Stimulated activated CD8-positive, alpha-beta memory T cell treated with anti-CD3 and anti-CD28 coated beads, Interleukin-15, amount 100 ng/mL, for 24 hours (primary cell): Measurements from ENCODE around the gene TBX2.
"Not testable (repeated sequence)": the region's sequence is repeated elsewhere in the genome, so short reads cannot be mapped to it uniquely, and the experiment has no call there.

Experiments used
- DNase-seq: peaks from one replicate; pipeline ENCODE4 v3.0.0-alpha.2; 2020; ENCODE audit warnings: low read depth

TBX2 gene

DNA sequence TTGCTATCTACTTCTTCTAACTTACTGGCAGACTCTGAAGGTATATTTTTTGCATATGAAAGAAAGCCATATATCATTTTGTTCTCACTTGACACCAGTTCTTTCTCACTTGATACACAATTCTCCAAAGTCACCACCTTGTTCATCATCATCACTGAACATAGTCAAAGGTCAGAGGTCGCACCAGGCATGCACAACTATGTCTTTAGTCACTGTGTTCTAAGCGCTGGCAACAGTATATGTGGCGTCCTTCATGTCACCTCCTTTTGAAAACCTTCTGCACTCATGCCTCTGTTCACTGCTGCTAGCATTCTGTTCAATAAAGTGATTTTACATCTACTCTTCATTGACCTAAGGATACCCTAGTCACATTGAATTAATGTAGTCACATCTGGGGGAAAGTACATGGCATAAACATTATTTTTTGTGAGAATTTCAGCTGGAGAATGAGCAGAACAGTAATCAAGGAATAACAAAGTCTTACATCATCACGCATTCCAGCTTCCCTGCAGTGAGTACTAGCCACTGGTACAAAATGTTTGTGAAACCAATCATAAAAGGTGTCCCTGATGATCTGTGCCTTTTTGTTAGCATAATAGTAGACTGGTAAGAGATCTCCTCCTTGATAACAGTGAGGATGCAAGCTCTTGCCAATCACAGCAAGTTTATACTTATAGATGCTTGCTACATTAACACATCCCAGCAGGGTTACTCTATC lies 32.1 kb downstream of the TBX2 start:
- no peak for DNase-seq

DNA sequence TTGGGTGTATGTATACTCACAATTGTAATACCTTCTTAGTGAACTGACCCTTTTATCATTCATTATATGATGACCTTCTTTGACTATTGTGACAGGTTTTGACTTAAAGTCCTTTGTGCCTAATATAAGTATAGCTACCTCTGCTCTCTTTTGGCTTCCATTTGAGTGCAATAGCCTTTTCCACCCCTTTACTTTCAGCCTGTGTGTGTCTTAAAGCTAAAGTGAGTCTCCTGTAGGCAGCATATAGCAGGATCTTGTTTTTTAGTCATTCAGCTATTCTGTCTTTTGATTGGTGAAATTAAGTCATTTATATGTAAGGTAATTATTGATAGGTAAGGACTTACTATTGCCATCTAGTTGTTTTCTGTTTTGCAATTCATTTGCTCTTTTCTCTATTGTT lies 36.6 kb downstream of the TBX2 start:
- no peak for DNase-seq

DNA sequence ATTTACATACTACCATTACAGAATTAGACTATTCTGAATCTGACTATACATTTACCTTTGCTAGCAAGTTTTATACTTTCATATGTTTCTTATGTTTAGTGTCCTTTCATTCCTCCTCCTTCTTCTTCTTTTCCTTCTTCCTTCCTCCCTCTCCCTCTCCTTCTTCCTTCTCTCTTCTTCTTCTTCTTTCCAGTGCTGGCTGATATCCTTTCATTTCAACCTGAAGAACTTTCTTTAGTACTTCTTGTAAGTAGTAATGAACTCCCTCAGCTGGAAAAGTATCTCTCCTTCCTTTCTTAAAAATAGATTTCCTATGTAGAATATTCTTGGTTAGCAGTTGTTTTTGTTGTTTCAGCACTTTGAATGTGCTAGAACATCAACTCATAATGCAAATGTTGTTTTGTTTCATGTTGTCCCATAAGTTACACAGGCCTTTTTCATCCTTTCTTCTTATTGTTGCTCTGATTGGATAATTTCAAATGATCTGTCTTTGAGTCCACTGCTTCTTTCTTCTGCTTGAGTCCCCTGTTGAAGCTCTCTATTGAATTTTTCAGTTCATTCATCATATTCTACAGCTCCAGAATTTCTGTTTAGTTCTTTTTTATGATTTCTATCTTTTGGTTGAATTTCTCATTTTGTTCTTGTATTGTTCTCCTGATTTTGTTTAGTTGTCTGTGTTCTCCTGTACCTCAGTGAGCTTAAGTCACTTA lies 37.5 kb downstream of the TBX2 start:
- no peak for DNase-seq

DNA sequence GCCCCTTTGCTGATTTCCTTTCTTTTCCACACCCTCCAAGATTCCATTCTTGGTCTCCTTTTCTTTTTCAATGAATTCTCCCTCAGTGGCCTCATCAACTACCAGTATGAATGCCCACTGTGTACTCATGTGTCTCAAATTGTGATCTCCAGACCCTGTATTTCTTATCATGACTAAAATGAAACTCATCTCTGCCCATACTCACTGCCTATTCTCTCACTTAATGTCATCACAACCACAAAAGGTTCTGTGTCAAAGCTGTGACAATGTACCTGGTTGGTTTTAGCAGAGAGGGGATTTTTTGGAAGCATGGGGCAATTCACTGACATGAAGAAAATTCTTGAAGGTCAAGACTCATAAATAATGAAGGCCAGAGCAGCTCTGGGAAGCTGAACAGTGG lies 41.1 kb downstream of the TBX2 start:
- DNase-seq: no peak

DNA sequence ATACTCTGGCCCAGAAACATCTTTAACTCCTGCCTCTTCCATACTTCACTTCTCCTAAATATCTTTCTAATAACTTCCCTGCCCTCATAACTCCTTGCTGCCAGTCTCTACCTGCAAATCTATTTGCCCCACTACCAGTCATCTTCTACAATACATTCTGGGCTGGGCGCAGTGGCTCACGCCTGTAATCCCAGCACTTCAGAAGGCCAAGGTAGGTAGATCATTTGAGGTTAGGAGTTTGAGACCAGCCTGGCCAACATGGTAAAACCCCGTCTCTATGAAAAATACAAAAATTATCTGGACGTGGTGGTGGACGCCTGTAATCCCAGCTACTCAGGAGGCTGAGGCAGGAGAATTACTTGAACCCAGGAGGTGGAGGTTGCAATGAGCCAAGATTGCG lies 41.9 kb downstream of the TBX2 start:
- not testable (repeated sequence) for DNase-seq

DNA sequence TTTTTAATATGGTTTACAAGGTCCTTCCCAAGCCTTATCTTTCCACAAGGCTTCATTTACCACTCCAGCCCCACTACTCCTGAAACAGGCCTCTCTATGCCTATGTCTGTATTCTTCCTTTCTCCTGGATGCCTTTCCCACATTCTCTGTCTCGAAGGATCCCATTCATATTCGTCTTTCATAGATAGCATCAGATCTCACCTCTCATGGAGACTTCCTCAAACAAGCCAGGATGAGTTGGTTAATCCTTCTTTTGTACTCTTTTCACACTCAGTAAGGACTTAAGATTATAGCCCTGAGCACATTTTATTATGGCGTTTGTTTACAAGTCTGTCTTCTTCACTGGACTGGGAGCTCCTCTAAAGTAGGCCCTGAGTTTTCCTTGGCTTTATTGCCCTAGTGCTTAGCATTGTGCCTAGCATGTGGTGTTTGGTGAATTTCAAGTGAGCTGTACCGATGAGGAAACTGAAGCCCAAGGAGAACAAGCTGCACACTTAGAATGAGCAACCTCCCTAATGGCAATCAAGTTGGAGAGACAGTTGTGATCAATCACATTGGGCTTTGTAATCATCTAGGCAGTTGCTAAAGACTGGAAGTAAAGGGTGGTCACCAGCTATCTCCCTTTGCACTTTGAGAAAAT lies 42.6 kb downstream of the TBX2 start:
- DNase-seq: no peak

DNA sequence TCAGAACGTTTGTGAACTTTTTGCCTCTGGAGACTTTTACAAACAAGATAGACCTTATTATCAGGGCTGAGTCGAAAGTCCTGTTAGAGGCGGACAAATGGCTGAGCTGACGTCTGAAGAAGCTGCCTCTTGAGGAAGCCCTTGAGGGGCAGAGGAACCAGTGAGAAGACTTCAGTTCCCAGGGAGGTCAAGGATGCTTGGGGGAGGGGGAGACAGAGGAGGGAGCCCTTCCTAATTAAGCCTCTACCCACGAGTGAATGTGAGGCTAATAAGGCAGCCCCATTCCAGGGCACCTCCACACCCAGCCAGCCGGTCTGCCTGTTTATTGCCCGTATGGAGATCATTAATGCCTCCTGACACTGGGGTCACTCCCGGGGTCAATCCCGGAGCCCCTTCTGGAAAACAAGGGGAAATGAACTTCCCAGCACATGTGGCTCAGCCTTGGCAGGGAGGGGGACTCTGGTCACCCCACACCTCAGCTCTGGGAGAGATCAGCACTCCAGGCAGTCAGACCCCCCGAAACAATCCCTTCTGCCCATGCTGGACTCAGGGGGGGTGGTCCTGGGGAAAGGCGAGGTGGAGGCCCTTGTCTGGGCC lies 43.3 kb downstream of the TBX2 start:
- DNase-seq: no peak

DNA sequence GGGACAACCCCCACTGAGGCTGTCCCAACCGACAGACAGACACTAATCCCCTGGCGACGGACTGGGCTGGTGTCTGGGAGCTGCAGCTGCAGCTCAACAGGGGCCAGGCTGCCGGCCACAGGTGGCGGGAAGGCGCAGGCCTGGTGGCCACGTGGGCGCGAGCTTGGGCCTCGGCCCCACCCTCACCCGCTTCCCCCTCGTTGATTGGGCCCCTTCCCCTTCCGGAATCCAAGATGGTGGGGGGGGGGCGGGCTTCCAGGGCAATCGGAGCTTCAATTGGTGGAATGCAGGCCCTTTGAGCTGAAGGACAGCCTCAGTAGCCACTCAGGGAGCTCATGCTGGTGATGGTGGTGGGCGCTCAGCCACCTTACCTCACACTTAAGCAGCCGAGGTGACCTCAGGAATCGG lies 43.8 kb downstream of the TBX2 start:
- no peak for DNase-seq

DNA sequence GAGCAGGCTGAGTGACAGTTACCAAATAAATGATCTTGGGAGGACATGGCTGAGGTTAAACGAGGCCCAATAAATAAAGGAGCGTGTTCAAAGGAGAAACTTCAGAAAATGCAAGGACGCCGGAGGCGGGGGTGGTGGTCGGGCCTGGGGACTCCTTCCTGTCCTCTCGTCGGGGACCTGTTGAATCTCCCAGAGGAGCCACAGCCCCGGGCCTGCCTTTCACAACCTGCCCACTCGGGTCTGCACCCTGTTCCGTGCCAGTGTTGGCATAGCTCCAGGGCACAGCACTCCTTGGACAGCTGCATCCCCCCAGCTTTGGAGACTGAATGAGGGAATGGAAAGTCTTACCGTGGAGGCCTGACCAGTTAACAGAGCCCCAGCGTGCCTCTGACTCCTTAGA lies 44.4 kb downstream of the TBX2 start:
- no peak for DNase-seq

DNA sequence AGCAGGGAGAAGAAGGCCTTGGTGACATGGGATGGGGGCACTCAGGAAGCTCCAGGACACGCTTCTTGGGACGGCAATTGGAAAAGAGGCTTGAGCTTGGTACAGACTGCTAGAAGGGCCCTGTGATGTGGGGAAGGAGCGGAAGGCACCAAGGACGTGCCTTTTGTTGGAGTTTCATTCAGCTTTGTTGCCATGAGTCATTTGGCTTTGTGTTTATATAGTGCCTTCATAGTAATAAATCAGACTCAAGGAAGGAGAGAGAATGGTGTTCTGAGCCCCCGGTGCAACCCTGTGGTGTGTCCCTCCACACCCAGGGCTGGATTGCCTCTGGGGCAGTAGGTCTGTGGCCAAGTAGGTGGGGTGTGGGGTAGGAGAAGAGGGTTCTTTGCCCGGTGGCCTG lies 45.2 kb downstream of the TBX2 start:
- DNase-seq: no peak

DNA sequence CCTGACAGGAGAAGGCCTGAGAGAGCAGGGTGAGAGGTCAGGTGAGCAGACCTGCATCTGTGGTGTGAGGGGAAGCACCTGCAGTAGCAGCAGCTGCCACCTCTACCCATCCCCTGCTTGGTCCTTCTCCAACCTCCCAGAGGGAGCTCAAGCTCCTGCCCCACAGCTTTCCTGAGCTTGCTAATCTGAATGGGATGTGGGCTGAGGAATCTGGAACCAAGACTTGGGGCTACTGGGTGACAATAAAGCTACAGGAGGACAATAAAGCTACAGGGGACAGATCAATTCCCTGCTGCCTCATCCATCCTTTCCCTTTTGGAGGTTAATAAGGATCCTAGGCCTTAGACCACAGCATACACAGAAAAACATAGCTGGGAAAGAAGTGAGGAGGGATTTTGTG lies 47.7 kb downstream of the TBX2 start:
- no peak for DNase-seq

DNA sequence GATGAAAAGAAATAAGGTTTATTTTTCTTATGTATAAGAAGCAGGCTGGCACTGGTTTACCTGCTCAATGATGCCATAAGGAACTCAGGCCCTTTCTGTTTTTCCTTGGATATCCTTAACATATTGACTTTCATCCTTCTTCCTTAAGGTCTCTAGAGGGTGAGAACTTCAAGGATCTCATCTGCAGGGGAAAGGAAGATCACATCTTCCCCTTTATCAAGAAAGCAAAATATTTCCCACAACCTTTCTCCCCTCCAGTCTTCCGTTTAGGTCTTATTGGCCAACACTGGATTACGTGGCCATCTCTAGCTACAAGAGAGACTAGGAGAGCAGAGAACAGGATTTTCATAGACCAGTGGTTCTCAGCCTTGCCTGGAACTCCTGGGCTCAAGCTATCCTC lies 48.4 kb downstream of the TBX2 start:
- DNase-seq: no peak

DNA sequence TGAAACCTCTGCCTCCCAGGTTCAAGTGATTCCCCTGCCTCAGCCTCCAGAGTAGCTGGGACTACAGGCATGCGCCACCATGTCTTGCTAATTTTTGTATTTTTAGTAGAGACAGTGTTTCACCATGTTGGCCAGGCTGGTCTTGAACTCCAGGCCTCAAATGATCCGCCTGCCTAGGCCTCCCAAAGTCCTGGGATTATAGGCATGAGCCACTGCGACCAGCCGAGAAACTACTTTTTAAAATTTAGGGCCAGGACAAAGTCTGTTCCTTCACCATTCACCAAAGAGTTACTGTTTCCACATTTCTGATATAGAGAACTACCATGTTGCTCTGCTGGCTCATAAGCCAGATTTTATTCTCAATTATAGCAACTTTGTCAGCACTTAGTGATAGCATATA lies 49.5 kb downstream of the TBX2 start:
- DNase-seq: not testable (repeated sequence)

DNA sequence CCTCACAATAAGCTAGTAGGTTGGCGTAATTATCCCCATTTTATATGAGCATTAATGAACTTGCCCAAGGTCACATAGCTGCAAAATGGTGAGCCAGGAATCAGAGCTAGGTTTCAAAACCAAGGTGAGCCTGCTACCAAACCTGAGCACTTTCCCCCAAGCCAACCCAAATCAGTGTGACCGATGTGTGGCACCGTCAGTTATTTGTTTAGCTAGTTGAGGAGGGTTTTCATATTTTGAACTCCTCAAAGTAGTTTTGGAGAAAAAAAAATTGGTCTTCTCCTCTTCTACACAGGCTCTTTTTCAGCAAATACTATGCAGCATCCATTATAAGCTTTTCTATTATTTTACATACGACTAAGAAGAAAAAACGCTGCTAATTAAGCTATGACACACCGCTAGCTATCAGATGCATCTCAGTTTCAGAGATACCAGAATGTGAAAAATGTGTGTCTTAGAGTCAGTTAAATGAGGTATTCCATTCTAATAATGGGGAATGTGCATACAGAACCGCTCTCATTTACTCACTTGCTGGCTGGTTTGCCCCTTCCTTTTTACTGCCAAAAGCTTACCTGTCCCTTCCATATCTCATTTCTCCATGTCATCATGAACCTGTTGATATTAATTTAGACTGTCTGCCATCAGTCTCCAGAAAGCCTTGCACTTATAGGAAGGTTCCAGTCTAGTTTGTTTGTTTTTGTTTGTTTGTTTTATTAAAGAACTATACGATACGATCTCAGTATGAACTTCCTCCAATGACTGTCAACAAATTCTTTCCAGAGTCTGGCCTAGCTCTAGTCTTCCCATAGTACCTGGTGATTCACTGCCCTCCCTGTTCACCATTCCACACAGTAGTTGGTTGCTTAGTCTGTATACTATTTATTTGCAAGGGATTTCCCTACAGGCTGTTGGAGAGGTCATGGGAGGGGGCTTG lies 50.3 kb downstream of the TBX2 start:
- no peak for DNase-seq

DNA sequence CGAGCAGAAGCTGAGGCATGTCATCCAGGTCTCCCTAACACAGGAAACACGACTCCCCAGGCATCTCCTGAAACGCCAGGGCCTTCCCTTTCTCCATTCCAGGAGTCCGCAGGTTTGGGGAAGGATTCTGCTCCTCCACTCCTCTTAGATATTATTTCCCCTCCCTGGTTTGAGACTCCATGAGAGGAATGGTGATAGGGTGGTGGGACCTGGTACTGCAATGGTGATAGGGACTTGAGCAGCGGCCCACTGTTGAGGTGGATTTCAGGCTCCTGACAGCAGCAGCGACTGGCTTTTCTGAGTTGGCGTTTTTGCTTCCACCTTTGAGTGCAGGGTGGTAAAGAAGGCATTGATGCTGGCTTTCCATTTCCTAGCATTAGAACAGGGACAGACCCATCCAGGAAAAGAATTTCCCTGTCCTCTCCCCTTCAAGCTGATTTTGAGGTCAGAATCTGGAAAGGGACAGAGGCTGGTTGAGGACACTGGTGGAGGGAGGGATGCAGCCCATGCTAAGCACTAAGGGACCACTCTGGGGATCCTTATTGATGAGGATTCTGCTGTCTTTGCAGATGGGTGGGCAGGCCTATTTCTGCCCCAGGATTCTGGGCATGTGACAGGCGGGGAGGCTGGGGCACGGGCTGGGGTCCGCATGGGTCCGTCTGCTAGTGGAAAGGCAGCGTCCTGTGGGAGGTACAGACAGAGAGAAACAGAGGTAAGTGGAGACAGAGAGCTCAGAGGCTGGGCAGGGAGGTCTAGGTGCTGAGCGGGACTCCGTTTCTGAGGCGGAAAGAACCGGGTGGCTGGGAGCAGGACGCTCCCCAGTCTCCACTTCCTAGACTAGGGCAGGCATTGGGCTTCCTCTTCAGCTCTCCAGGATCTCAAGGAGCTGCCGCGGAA lies 51.2 kb downstream of the TBX2 start:
- DNase-seq: no peak

DNA sequence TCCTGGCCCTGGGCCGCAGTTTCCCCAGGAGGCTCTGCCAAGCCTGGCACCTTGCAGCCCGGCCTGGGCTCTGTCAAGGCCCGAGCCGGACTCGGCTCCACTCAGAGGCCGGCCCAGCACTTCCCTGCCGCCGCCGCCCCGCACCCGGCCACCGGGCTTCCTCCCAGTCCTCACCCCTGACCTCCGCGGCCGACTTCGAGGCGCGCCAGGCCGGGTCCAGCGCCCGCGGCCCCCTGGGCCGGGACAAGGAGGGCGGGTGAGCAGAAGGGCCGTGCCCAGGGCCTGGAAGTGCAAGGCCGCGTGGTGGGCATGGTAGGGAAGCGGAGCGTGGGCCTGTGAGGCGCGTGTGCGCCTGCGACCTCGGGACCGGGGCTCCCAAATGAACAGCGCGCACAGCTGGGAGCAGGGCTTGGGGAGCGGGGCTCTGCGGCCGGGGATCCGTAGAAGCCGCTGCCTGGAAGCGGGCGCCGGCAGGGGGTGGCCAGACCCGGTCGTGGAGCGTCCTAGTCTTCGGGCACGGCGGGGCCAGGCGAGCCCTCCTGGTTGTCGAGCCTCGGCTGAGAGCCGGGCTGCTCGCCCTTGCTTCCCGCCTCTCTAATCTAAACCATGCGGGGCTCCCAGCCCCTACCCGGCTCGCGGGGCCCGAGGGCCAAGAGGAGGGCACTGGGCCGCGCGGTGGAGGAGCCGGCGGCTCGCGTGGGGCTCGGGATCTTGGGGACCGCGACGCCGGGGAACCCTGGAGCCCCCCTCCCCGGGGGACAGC lies 52.1 kb downstream of the TBX2 start:
- no peak for DNase-seq

DNA sequence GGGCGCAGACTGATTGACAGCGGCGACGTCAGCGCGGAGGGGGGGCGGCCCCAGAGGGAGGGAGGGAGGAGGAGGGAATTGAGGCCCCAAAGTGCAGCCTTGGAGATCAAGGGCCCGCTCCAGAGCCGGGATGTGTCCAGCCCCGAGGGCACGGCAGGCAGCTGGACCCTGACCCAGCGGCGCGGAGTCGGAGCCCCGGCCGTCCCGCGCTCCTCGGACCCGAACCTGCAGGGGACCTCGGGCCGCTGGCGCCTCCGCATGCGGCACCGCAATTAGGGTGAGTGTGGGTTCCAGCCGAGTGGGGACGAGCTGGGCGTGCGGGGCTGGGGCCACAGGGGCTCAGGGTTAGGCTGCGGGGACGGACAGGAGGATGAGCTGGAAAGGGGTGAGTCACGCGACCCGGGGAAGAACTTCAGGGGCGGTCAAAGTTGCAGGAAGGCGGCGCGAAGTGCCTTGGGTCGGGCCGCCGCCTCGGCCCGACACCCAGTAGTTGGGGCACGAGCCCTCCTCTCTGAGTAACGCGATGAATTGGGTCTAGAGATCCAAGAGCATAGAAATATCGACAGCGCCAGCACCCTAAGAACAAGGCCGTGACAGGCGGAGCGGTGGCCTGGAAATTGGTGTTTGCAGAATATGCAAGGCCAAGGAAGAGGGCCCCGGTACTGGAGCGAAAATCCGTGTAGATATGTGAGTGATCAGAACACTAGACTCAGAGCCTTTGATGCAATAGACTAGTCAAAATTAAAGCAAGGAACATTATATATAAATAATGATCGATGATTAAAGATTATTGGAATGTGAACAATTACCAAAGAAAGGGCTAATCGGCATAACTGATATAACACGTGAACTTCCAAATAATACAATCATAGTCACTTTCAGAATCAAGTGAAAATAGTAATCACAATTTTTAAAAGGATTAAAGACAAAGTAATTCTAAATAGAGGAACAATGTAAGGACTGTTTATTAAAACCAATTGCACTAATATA lies 53.0 kb downstream of the TBX2 start, which contains the start of gene TBX4:
Gene TBX4, plus strand, starts transcription at position 122 of the 990 bp plus-strand sequence. CDS start 4,069 bp downstream, outside the sequence.
- DNase-seq: no peak

DNA sequence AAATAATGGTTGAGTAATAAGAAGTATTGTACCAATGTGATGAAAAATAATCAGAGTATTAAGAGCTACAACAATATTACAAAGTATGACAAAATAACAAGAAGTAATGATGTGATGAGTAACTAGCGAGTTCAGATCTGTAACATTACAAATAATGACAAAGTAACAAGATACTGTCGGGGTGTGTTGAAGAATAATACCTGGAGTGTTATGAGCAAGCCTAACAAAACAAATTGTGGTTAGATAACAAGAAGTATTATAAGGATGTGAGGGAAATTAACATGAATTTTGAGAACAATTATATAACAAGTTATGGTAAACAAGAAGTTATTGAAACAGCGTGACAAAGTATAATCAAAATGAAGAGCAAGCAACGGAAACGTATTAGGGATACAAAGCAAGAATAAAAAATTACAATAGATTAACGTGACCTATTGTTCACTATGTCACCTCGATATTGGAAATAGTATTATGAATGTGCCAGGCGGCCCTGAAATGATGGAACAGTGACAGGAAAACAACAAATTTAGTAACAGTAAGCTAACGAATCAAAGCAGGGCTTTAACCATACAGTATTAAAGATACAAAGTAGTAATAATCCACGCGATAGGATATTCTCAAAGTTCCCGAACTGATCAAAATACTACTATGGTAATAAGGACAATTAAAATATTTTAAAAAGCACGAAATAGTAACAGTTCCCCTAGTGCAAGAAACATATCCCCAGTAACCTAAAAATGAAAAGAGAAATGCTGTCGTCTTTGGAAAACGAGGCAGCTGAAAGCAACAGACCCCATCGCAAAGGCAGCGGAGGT lies 54.1 kb downstream of the TBX2 start:
- DNase-seq: no peak
